Measurements from ENCODE around the gene CDH16. TPM values are rescaled to one million over a fixed set of nuclear protein-coding genes. Genes with fewer than 3 reads are reported as not detected.
"Not testable (repeated sequence)": the region's sequence is repeated elsewhere in the genome, so short reads cannot be mapped to it uniquely, and the experiment has no call there.

CDH16 gene
- polyA plus RNA-seq, 1 donor: not detected

DNA sequence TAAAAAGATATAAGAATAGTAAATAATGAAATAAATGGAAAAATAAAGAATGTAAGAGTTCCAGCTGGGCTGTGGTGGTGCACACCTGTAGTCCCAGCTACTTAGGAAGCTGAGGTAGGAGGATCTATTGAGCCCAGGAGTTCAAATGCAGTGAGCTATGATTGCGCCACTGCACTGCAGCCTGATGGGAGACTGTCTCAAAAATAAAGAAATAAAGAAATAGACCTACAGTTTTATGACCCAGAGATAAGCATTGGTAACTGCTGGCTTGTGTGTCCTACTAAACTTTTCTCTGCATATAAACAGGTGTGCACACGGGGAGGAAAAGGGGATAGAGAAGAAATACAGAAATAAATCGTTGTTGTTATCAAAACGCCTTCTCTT, 46.1 kb downstream of the CDH16 start:
- DNase-seq (ENCODE audit: low read depth): no peak

DNA sequence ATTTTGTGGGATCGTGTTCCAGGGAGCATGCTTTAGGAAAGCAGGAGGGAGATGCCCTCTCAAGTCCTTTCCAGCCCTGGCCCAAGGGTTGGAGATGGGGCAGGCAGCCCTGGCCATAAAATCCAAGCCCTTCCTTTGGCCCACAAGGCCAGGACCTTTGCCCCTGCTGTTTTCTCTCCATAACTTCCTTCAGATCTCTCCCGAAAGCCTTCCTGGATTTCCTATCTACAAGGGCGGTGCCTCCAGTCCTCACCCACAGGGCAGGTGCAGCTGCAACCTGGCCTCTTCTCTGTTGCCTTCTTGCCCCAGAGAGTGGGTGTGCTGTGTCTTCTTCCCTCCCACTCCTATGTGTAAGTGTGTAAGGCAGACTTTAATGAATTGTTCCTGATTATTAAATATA, 46.8 kb downstream of the CDH16 start:
- no peak for DNase-seq (ENCODE audit: low read depth)

GRCh38 chr16:66871363-66871762, 47.3 kb downstream of the CDH16 start:
- DNase-seq (ENCODE audit: low read depth): not testable (repeated sequence)

DNA sequence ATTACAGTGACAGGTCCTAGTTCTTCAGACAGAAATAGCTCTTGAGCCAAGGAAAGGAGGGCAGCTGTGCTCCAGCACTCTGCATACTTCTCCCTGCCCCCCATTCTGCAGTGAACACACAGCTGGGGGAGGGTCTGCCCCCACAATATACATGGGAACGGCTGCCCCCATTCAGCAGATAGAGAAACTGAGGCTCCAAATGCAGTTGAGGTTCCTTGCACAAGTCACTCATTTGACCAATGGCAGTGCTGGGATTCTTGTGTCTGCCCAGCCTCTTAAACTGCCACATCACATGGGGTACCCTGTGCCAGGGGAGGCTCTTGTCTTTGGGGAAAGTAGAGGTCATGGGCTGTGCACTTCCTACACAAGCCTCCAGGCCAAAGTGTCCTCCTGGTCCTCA, 49.3 kb downstream of the CDH16 start:
- DNase-seq (ENCODE audit: low read depth): no peak

GRCh38 chr16:66863707-66864106, 55.0 kb downstream of the CDH16 start:
- DNase-seq (ENCODE audit: low read depth): no peak

DNA sequence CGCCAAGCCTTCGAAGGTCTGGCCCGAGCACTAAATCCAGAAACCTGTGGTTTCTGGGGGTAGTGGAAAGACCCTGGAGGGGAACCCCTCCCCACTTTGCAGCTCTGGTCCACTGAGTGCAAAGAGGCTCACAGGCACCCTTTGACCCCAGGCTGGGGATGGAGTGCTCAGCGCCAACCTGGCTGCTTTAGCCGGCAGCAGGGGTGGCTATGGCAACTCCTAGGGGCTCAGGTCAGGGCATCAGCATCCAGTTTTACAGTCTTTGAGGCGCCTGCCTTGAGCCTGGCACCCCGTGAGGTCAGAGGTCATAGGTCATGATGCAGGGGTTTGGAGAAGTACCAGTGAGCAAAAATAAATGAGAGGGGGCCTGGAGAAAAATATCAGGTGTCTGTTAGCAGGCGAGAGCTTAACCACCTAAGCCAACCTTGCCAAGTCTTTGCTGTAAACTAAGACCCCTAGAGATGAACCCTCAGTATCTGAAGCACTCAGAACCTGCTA, 56.6 kb downstream of the CDH16 start:
- no peak for DNase-seq (ENCODE audit: low read depth)

DNA sequence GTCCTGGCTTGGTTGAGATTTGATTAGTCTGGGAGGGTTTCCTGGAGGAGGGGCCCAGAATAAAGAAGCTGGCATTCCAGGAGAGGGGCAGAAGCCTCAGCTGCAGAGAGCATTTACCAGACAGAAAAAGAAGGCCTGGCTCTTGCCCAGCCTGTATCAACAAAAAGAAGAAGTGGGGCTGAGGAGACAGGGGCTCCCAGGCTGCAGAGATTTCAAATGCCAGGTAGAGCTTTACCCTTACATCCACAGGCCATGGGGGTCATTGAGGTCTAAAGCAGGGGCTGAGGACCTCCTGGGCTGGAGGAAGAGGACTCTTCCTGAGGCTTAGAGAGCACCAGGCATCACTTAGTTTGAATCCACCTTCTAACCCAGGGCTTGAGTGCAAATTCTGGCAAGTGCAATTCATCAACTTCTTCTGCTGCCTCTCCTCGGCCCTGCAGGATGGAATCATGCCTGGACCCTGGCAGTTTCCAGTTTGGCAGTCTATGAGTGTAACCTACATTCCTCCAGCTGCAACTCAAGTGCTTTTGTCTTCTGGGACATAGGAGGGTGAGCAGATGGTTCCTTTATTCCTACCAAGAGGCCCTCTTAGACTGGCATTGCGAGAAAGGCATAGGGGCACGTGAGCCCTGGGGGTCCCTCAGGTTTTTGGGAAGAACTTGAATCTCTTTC, 59.2 kb downstream of the CDH16 start:
- no peak for DNase-seq (ENCODE audit: low read depth)

DNA sequence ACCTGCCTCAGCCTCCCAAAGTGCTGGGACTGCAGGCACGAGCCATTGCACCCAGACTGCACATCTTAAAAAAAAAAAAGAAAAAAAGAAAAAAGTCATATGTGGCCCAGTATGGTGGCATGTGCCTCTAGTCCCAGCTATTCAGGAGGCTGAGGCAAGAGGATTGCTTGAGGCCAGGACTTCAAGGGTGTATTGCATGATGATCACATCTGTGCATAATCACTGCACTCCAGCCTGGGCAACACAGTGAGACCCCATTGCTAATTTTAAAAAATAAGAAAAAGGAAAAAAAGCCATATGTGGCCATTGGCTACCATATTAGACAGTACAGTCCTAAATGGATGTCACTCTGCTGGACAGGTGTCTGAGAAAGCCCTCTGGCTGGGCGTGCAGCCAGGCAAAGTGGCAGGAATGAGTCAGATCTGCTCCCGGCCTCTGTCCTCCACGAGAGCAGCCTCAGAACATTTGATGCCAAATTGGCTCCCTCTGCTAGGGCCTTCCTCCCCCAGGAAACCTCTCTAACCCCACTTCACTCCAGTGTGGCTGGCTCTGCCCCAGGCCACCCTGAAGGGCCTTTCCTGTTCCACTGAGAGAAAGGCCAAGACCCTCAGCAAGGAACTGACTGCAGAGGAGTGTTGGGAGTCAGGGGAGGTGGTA, 59.8 kb downstream of the CDH16 start:
- DNase-seq (ENCODE audit: low read depth): no peak

Other genes starting within 250 kb of the CDH16 start
- 8.8 TPM for gene CMTM4, start 222.1 kb downstream of the CDH16 start, polyA plus RNA-seq (ENCODE audit: insufficient read length)
- gene DYNC1LI2, start 167.3 kb downstream of the CDH16 start, polyA plus RNA-seq (ENCODE audit: insufficient read length): 84.0 TPM
- gene TERB1, start 117.3 kb downstream of the CDH16 start, polyA plus RNA-seq (ENCODE audit: insufficient read length): not detected
- 42.4 TPM for gene NAE1, start 87.9 kb downstream of the CDH16 start, polyA plus RNA-seq (ENCODE audit: insufficient read length)
- not detected for gene CA7, start 74.5 kb downstream of the CDH16 start, polyA plus RNA-seq (ENCODE audit: insufficient read length)
- 3.3 TPM for gene PDP2, start 38.4 kb downstream of the CDH16 start, polyA plus RNA-seq (ENCODE audit: insufficient read length)
- gene RRAD, start 6.7 kb upstream of the CDH16 start, polyA plus RNA-seq (ENCODE audit: insufficient read length): 4.9 TPM
- gene CIAO2B, start 15.5 kb upstream of the CDH16 start, polyA plus RNA-seq (ENCODE audit: insufficient read length): 89.6 TPM
- 26.3 TPM for gene CES2, start 16.6 kb upstream of the CDH16 start, polyA plus RNA-seq (ENCODE audit: insufficient read length)
- 0.40 TPM for gene CES3, start 42.4 kb upstream of the CDH16 start, polyA plus RNA-seq (ENCODE audit: insufficient read length)
- 3.4 TPM for gene CES4A, start 69.7 kb upstream of the CDH16 start, polyA plus RNA-seq (ENCODE audit: insufficient read length)
- 42.5 TPM for gene CBFB, start 110.3 kb upstream of the CDH16 start, polyA plus RNA-seq (ENCODE audit: insufficient read length)
- 18.4 TPM for gene PHAF1, start 191.1 kb upstream of the CDH16 start, polyA plus RNA-seq (ENCODE audit: insufficient read length)
- 9.7 TPM for gene B3GNT9, start 232.1 kb upstream of the CDH16 start, polyA plus RNA-seq (ENCODE audit: insufficient read length)
- 4.4 TPM for gene TRADD, start 241.0 kb upstream of the CDH16 start, polyA plus RNA-seq (ENCODE audit: insufficient read length)
- 3.6 TPM for gene FBXL8, start 241.1 kb upstream of the CDH16 start, polyA plus RNA-seq (ENCODE audit: insufficient read length)
- 3.5 TPM for gene HSF4, start 245.9 kb upstream of the CDH16 start, polyA plus RNA-seq (ENCODE audit: insufficient read length)